Endothelial cell (in vitro differentiated cells): ENCODE measurements around the gene STX3. TPM values are rescaled to one million over a fixed set of nuclear protein-coding genes. Genes with fewer than 3 reads are reported as not detected.
A peak's percentile ranks its signal among the peaks of the same experiment; 100 is the strongest.

Source experiments
- DNase-seq: peaks from one replicate; pipeline ENCODE4 v3.0.0; 2021; ENCODE audit warnings: low spot score
- H3K27ac Mint-ChIP-seq: one replicate; pipeline ENCODE4 v1.8.0; 2021; ENCODE audit warnings: mixed read lengths, inconsistent platforms; ENCODE audit not compliant: unreplicated experiment
- H3K27me3 Mint-ChIP-seq: one replicate; pipeline ENCODE4 v1.8.0; 2021; ENCODE audit warnings: mild to moderate bottlenecking, moderate library complexity, mixed read lengths, inconsistent platforms; ENCODE audit not compliant: unreplicated experiment
- H3K36me3 Mint-ChIP-seq: one replicate; pipeline ENCODE4 v1.8.0; 2021; ENCODE audit warnings: mild to moderate bottlenecking, low read depth, mixed read lengths, inconsistent platforms; ENCODE audit not compliant: unreplicated experiment
- H3K4me1 Mint-ChIP-seq: one replicate; pipeline ENCODE4 v1.8.0; 2021; ENCODE audit warnings: mild to moderate bottlenecking, mixed read lengths, inconsistent platforms; ENCODE audit not compliant: unreplicated experiment
- H3K4me3 Mint-ChIP-seq: one replicate; pipeline ENCODE4 v1.8.0; 2021; ENCODE audit warnings: mild to moderate bottlenecking, mixed read lengths, inconsistent platforms; ENCODE audit not compliant: unreplicated experiment
- H3K9me3 Mint-ChIP-seq: one replicate; pipeline ENCODE4 v1.8.0; 2021; ENCODE audit warnings: mixed read lengths, inconsistent platforms; ENCODE audit not compliant: unreplicated experiment
- total RNA-seq: library from RNA; stranded (reverse); fragmentation: NEBNext Ultra II Directional; extraction: Animal tissue kit (Norgen Biotek cat#: 25700); gene quantifications from one replicate; pipeline ENCODE4 v1.2.1, GENCODE V29; 2021; ENCODE audit not compliant: unreplicated experiment
- TF ChIP-seq, protein P1 (sequence below): fragments of 200-600 bp; sonication (generic); IDR thresholded peaks from one replicate; pipeline ENCODE4 v1.5.0; 2021; ENCODE audit warnings: antibody characterized with exemption; ENCODE audit not compliant: unreplicated experiment

The STX3 gene
- total RNA-seq, 1 donor from 2014 or later: 140 TPM

DNA sequence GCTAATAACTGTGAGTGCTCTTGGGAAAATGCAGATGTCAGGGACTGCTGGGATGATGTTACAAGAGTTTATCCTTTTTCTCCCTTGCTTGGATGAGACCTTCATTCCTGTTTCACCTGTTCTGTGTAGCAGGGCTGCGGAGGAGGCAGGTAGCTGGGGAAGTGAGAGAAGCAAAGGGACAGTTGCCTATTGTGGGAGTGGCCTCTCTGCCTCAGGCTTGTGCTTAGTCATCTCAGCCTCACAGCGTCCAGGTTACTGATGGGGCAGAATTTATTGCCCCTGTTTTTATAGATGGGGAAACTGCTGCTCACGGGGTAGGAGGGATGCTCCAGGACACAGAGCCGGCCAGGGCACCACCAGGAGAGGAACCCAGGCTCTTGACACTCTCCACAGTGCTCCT is 1.7 kb downstream of the STX3 start:
- Mint-ChIP-seq H3K27ac (no peak overlapping the region), H3K4me1 (peaks cover 58% of the 10 kb centered on the region), H3K36me3 (peaks cover 35% of the 10 kb centered on the region), H3K9me3 (no peaks in the 10 kb centered on the region), H3K4me3 (peak overlapping the region; percentile 98), H3K27me3 (peaks cover 16% of the 10 kb centered on the region)
- no peak for DNase-seq
- TF ChIP-seq, protein P1, sequence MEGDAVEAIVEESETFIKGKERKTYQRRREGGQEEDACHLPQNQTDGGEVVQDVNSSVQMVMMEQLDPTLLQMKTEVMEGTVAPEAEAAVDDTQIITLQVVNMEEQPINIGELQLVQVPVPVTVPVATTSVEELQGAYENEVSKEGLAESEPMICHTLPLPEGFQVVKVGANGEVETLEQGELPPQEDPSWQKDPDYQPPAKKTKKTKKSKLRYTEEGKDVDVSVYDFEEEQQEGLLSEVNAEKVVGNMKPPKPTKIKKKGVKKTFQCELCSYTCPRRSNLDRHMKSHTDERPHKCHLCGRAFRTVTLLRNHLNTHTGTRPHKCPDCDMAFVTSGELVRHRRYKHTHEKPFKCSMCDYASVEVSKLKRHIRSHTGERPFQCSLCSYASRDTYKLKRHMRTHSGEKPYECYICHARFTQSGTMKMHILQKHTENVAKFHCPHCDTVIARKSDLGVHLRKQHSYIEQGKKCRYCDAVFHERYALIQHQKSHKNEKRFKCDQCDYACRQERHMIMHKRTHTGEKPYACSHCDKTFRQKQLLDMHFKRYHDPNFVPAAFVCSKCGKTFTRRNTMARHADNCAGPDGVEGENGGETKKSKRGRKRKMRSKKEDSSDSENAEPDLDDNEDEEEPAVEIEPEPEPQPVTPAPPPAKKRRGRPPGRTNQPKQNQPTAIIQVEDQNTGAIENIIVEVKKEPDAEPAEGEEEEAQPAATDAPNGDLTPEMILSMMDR: no peak

DNA sequence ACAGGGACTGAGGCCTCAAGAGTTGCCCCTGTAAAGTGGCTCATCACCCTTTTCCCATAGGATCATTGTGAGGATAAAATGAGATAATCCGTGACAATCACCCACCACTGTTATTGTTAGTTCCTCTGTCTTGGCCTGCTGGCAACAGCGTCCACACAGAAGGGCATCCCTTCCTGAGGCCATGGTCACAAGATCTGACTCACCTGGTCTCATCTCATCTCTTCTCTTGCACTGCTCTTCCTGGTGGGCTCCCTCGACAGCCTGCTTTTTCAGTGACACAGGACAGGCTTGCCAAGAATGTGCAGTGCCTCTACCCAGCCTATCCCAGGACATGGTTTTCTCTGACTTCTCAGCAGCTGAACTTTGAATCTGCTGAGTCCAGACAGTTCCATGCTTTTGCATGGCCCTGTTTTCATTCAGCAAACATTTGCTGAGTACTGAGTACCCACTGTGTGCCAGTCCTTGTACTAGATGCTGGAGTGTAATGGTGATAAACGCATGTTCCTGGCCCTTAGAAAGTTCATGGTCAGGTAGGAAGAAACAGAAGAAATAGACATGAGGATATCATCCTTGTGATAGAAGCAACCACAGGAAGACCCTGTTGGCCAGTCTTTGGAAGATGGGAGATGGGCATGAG is 3.3 kb downstream of the STX3 start:
- Mint-ChIP-seq H3K4me3 (no peak overlapping the region), H3K27ac (no peak overlapping the region), H3K9me3 (no peaks in the 10 kb centered on the region), H3K36me3 (peaks cover 48% of the 10 kb centered on the region), H3K4me1 (peaks cover 65% of the 10 kb centered on the region), H3K27me3 (peaks cover 16% of the 10 kb centered on the region)
- DNase-seq: no peak
- TF ChIP-seq, protein P1: no peak

DNA sequence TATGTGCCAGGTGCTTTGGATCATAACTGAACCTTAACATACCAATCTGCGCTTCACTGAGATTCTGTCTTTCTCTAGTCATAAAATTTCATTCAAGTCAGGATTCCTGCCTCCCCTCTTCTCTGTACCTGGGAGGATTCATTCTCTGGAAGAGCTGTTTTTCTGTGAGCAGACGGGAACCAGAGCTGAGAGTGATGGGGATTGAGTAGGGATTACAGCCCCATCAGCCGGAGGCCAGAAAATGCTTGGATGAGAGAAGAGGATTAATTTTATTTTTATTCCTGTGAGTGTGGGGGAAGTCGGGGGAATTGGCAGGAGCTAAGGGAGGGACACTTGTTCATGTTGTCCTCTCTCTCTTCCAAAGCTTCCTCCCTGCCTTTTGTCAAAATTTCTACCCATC is 4.7 kb downstream of the STX3 start:
- no peak overlapping the region for H3K4me3 Mint-ChIP-seq
- TF ChIP-seq, protein P1: no peak
- H3K4me1 Mint-ChIP-seq: peaks cover 68% of the 10 kb centered on the region
- H3K27me3 Mint-ChIP-seq: peaks cover 14% of the 10 kb centered on the region
- H3K36me3 Mint-ChIP-seq: peaks cover 52% of the 10 kb centered on the region
- DNase-seq: no peak
- H3K27ac Mint-ChIP-seq: no peak overlapping the region
- H3K9me3 Mint-ChIP-seq: no peaks in the 10 kb centered on the region

DNA sequence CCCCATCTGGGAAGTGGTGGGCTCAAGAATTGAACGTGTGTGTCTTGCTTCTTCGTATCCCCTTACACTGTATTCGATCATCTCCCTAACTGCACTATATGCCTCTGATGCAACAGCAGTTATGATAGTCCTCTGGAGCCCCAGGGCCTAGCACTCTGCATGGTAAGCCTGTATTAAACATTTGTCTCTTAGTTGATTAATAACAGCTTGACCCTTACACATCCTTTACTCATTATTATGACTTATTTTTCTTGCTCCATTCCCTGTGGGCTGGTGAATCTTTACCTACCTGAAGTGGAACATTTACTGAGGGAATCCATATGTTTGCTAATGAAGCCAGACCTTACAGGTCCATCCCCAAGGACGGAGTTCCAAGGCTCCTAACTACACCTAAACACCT is 5.6 kb downstream of the STX3 start:
- no peaks in the 10 kb centered on the region for H3K9me3 Mint-ChIP-seq
- no peak overlapping the region for H3K4me3 Mint-ChIP-seq
- peaks cover 53% of the 10 kb centered on the region for H3K36me3 Mint-ChIP-seq
- no peak for DNase-seq
- H3K4me1 Mint-ChIP-seq: peaks cover 76% of the 10 kb centered on the region
- TF ChIP-seq, protein P1: no peak
- peaks cover 13% of the 10 kb centered on the region for H3K27me3 Mint-ChIP-seq
- H3K27ac Mint-ChIP-seq: no peak overlapping the region

DNA sequence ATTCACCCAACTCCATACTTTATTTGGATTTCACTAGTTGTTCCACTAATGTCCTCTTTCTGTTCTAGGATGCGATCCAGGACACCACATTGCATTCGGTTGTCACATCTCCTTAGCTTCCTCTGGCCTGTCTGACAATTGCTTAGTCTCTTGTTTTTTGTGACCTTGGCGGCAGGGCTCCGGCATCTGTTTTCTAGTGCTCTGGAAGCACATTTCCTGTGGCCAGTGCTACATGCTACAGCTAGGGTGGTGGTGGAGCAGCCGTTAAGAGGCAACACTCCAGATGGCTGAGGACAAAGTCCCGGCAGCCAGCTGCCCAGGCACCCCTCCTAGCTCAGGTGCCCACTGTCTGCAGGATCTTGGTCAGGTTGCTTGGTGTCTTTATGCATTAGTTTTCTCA is 6.8 kb downstream of the STX3 start:
- Mint-ChIP-seq H3K36me3 (peaks cover 54% of the 10 kb centered on the region), H3K4me3 (no peak overlapping the region), H3K4me1 (peaks cover 70% of the 10 kb centered on the region), H3K27ac (no peak overlapping the region), H3K9me3 (no peaks in the 10 kb centered on the region), H3K27me3 (peaks cover 6% of the 10 kb centered on the region)
- no peak for DNase-seq
- TF ChIP-seq, protein P1: no peak
